HEK293T (cell line): ENCODE results near the gene DPYSL4.

Source experiments
- CTCF ChIA-PET: fragments of 350-600 bp; formaldehyde crosslinking; extraction: SDS; loops from one replicate; lab custom pipeline; 2021; ENCODE audit warnings: antibody characterized with exemption, inconsistent platforms; lab: Yijun Ruan, JAX
- POLR2A ChIA-PET: fragments of 350-600 bp; formaldehyde crosslinking; extraction: SDS; loops from one replicate; lab custom pipeline; 2020; ENCODE audit warnings: antibody characterized with exemption, inconsistent platforms; lab: Yijun Ruan, JAX
- DNase-seq: peaks from one replicate; pipeline ENCODE4 v3.0.0; 2012; ENCODE audit warnings: mixed read lengths; ENCODE audit errors: extremely low spot score
- ARNT ChIP-seq: fragments of 450-650 bp; IDR thresholded peaks from 2 replicates; pipeline ENCODE4 v1.6.1; 2017; ENCODE audit warnings: mild to moderate bottlenecking
- BHLHE40 ChIP-seq: fragments of 450-650 bp; IDR thresholded peaks from 2 replicates; pipeline ENCODE4 v1.6.1; 2016; ENCODE audit warnings: mild to moderate bottlenecking, moderate library complexity, borderline replicate concordance
- CTBP1 ChIP-seq: fragments of 450-650 bp; IDR thresholded peaks from 2 replicates; pipeline ENCODE4 v1.6.1; 2016; ENCODE audit warnings: borderline replicate concordance
- ELF4 ChIP-seq: fragments of 450-650 bp; IDR thresholded peaks from 2 replicates; pipeline ENCODE4 v1.6.1; 2017; ENCODE audit warnings: antibody characterized with exemption
- FOXA1 ChIP-seq: fragments of 450-650 bp; IDR thresholded peaks from 2 replicates; pipeline ENCODE4 v1.6.1; 2016; ENCODE audit warnings: mild to moderate bottlenecking
- FOXK2 ChIP-seq: fragments of 450-650 bp; IDR thresholded peaks from 2 replicates; pipeline ENCODE4 v1.6.1; 2016; ENCODE audit warnings: mild to moderate bottlenecking
- FOXM1 ChIP-seq: fragments of 450-650 bp; IDR thresholded peaks from 2 replicates; pipeline ENCODE4 v1.6.1; 2017; ENCODE audit warnings: mild to moderate bottlenecking, borderline replicate concordance
- HDGF ChIP-seq: fragments of 450-650 bp; IDR thresholded peaks from 2 replicates; pipeline ENCODE4 v1.6.1; 2017; ENCODE audit warnings: antibody characterized with exemption, borderline replicate concordance
- L3MBTL2 ChIP-seq: fragments of 450-650 bp; conservative IDR thresholded peaks from 2 replicates; pipeline ENCODE4 v1.6.1; 2016; ENCODE audit warnings: mild to moderate bottlenecking
- LEF1 ChIP-seq: fragments of 450-650 bp; IDR thresholded peaks from 2 replicates; pipeline ENCODE4 v1.6.1; 2017; ENCODE audit warnings: mild to moderate bottlenecking, borderline replicate concordance
- NFRKB ChIP-seq: fragments of 450-650 bp; IDR thresholded peaks from 2 replicates; pipeline ENCODE4 v1.6.1; 2016; ENCODE audit warnings: mild to moderate bottlenecking, moderate library complexity
- PKNOX1 ChIP-seq: fragments of 450-650 bp; IDR thresholded peaks from 2 replicates; pipeline ENCODE4 v1.6.1; 2016
- SP1 ChIP-seq: fragments of 450-650 bp; IDR thresholded peaks from 2 replicates; pipeline ENCODE4 v1.6.1; 2017
- SUZ12 ChIP-seq: fragments of 450-650 bp; IDR thresholded peaks from 2 replicates; pipeline ENCODE4 v1.6.1; 2016; ENCODE audit warnings: mild to moderate bottlenecking
- TARDBP ChIP-seq: fragments of 450-650 bp; IDR thresholded peaks from 2 replicates; pipeline ENCODE4 v1.6.1; 2016
- ZNF384 ChIP-seq: fragments of 450-650 bp; IDR thresholded peaks from 2 replicates; pipeline ENCODE4 v1.6.1; 2016

The DPYSL4 gene

GRCh38 chr10:132151286-132151950, 35.3 kb upstream of the DPYSL4 start:
- ChIA-PET CTCF (no interaction called here), POLR2A (no interaction called here)
- no peak for DNase-seq
- TF ChIP-seq PKNOX1 = no peak
- no peak for TF ChIP-seq NFRKB
- no peak for TF ChIP-seq TARDBP
- TF ChIP-seq BHLHE40 = no peak
- TF ChIP-seq FOXA1 = no peak
- no peak for TF ChIP-seq FOXM1
- no peak for TF ChIP-seq L3MBTL2
- TF ChIP-seq SUZ12 = no peak
- no peak for TF ChIP-seq SP1
- no peak for TF ChIP-seq ARNT
- TF ChIP-seq FOXK2 = no peak
- TF ChIP-seq ELF4 = no peak
- TF ChIP-seq HDGF = no peak
- no peak for TF ChIP-seq LEF1
- no peak for TF ChIP-seq CTBP1
- no peak for TF ChIP-seq ZNF384

- ChIA-PET POLR2A (no interaction called here), CTCF (no interaction called here)
- DNase-seq = no peak
- TF ChIP-seq LEF1 (no peak), ARNT (no peak), PKNOX1 (no peak), FOXM1 (no peak), NFRKB (no peak), HDGF (no peak), BHLHE40 (no peak), ZNF384 (no peak), ELF4 (no peak), CTBP1 (no peak), FOXK2 (no peak), TARDBP (no peak), SP1 (no peak), SUZ12 (no peak), L3MBTL2 (no peak)
These were observed 34.7 kb upstream of the DPYSL4 start for GRCh38 chr10:132151951-132152505.

GRCh38 chr10:132152896-132153580, 33.7 kb upstream of the DPYSL4 start:
- ChIA-PET POLR2A (no interaction called here), CTCF (no interaction called here)
- TF ChIP-seq NFRKB = no peak
- TF ChIP-seq FOXK2 = no peak
- TF ChIP-seq L3MBTL2 = no peak
- no peak for TF ChIP-seq CTBP1
- no peak for TF ChIP-seq ELF4
- TF ChIP-seq ARNT = no peak
- no peak for TF ChIP-seq ZNF384
- TF ChIP-seq PKNOX1 = no peak
- no peak for TF ChIP-seq HDGF
- no peak for TF ChIP-seq FOXM1
- TF ChIP-seq LEF1 = no peak
- TF ChIP-seq BHLHE40 = no peak
- TF ChIP-seq SUZ12 = no peak
- no peak for TF ChIP-seq TARDBP
- no peak for DNase-seq

GRCh38 chr10:132153616-132154217, 33.0 kb upstream of the DPYSL4 start:
- ChIA-PET POLR2A (no interaction called here), CTCF (no interaction called here)
- TF ChIP-seq TARDBP = no peak
- TF ChIP-seq FOXK2 = no peak
- TF ChIP-seq CTBP1 = no peak
- TF ChIP-seq LEF1 = no peak
- TF ChIP-seq ZNF384 = no peak
- no peak for TF ChIP-seq FOXA1
- no peak for TF ChIP-seq ELF4
- TF ChIP-seq SP1 = no peak
- no peak for TF ChIP-seq SUZ12
- no peak for DNase-seq

GRCh38 chr10:132154440-132154839, 32.3 kb upstream of the DPYSL4 start:
- ChIA-PET CTCF (no interaction called here), POLR2A (no interaction called here)
- no peak for DNase-seq
- no peak for TF ChIP-seq PKNOX1
